ENCODE data around the gene MEIS1.

DNA sequence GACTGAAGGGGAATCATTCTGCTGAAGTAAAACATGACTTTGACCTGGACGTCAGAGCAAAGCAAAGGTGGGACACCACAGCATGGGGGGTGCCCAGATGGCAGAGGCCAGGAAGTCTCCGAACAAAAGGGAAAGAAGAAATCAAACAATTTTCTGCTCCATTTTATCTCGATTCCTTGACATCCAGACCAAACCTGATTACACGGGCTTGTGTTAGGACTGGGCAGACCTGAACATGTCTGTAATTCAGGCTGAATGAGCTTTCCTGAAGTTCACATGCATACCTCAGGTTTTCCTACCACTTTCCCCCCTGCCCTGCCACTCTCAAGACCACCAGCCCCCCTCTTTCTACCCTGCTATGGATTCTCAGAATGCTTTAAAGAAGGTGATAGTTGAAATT is 44.8 kb upstream of the MEIS1 start:
- TF ChIP-seq, protein P1, sequence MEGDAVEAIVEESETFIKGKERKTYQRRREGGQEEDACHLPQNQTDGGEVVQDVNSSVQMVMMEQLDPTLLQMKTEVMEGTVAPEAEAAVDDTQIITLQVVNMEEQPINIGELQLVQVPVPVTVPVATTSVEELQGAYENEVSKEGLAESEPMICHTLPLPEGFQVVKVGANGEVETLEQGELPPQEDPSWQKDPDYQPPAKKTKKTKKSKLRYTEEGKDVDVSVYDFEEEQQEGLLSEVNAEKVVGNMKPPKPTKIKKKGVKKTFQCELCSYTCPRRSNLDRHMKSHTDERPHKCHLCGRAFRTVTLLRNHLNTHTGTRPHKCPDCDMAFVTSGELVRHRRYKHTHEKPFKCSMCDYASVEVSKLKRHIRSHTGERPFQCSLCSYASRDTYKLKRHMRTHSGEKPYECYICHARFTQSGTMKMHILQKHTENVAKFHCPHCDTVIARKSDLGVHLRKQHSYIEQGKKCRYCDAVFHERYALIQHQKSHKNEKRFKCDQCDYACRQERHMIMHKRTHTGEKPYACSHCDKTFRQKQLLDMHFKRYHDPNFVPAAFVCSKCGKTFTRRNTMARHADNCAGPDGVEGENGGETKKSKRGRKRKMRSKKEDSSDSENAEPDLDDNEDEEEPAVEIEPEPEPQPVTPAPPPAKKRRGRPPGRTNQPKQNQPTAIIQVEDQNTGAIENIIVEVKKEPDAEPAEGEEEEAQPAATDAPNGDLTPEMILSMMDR (conservative IDR thresholded peaks at IDR 0.05; ENCODE audit: low read depth in 2 of 2): no peak
- TF ChIP-seq, protein P2, sequence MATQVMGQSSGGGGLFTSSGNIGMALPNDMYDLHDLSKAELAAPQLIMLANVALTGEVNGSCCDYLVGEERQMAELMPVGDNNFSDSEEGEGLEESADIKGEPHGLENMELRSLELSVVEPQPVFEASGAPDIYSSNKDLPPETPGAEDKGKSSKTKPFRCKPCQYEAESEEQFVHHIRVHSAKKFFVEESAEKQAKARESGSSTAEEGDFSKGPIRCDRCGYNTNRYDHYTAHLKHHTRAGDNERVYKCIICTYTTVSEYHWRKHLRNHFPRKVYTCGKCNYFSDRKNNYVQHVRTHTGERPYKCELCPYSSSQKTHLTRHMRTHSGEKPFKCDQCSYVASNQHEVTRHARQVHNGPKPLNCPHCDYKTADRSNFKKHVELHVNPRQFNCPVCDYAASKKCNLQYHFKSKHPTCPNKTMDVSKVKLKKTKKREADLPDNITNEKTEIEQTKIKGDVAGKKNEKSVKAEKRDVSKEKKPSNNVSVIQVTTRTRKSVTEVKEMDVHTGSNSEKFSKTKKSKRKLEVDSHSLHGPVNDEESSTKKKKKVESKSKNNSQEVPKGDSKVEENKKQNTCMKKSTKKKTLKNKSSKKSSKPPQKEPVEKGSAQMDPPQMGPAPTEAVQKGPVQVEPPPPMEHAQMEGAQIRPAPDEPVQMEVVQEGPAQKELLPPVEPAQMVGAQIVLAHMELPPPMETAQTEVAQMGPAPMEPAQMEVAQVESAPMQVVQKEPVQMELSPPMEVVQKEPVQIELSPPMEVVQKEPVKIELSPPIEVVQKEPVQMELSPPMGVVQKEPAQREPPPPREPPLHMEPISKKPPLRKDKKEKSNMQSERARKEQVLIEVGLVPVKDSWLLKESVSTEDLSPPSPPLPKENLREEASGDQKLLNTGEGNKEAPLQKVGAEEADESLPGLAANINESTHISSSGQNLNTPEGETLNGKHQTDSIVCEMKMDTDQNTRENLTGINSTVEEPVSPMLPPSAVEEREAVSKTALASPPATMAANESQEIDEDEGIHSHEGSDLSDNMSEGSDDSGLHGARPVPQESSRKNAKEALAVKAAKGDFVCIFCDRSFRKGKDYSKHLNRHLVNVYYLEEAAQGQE (IDR thresholded peaks at IDR 0.05; ENCODE audit: unreplicated experiment): no peak
- TF ChIP-seq EZH2 (IDR thresholded peaks at IDR 0.05; ENCODE audit: low read depth, unreplicated experiment): no peak
- TF ChIP-seq CREB1 (CRISPR knock-in tag; IDR thresholded peaks at IDR 0.05; ENCODE audit: low read depth): no peak
- no peak for TF ChIP-seq ZNF114 (CRISPR knock-in tag; IDR thresholded peaks at IDR 0.05)
- no peak for TF ChIP-seq POLR2AphosphoS5 (IDR thresholded peaks at IDR 0.05; ENCODE audit: low read depth)
- TF ChIP-seq EZH2phosphoT487 (IDR thresholded peaks at IDR 0.05; ENCODE audit: unreplicated experiment): no peak
